OCI-LY3 (cell line): Measurements from ENCODE around the gene MAB21L4.

ENCODE experiments used
- EZH2phosphoT487 ChIP-seq: fragments of 200-600 bp; shearing (Covaris generic); IDR thresholded peaks from 2 replicates; pipeline ENCODE4 v1.6.1; 2018; ENCODE audit warnings: antibody characterized with exemption, mixed run types, low read depth
- TF ChIP-seq, protein P1 (sequence below): fragments of 200-600, 300-600 bp; sonication (generic); IDR thresholded peaks from 2 replicates; pipeline ENCODE4 v1.5.1; 2014; ENCODE audit warnings: antibody characterized with exemption, low read length, low read depth

DNA sequence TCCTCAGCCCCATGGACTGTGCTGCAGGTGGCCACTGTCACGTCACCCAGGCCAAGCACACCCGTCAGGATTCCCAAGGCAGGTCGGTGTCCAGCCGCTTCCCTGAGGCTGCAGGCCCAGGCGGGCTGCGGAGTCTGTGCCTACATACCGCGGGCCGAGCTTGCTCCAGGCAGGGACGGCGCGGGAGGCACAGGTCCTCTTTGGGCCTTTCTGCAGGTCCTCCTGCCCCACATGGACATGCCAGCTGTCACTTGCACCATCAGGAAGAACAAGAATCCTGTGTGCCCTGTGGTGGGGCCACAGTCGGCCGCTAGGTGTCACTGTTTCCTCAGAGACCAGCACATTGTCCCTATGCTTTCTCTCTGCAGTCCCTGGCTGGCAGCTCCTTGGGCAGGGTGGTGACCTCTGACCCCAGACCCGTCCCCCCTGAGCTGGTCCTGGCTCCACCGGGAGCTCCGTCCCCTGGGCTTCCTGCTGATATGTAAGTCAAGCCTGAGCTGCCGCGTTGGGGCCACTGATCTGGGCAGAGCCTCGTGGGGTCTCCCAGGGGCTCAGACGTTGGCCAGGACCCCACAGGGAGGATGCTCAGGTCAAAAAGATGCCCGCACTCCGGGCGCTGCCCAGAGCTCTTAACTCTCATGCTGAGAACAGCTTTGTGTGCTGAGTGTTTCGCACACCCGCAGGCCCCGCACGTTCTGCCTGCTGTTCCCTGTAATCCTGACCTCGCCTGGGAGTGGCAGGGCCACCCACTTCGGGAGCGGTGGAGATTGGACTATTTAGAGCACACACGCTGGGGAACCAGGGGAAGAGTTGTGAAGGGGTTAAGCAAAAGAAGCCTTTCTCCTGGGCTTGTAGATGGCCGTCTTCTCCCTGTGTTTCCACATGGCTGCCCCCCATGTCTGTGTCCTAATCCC is 44.6 kb downstream of the MAB21L4 start:
- TF ChIP-seq, protein P1, sequence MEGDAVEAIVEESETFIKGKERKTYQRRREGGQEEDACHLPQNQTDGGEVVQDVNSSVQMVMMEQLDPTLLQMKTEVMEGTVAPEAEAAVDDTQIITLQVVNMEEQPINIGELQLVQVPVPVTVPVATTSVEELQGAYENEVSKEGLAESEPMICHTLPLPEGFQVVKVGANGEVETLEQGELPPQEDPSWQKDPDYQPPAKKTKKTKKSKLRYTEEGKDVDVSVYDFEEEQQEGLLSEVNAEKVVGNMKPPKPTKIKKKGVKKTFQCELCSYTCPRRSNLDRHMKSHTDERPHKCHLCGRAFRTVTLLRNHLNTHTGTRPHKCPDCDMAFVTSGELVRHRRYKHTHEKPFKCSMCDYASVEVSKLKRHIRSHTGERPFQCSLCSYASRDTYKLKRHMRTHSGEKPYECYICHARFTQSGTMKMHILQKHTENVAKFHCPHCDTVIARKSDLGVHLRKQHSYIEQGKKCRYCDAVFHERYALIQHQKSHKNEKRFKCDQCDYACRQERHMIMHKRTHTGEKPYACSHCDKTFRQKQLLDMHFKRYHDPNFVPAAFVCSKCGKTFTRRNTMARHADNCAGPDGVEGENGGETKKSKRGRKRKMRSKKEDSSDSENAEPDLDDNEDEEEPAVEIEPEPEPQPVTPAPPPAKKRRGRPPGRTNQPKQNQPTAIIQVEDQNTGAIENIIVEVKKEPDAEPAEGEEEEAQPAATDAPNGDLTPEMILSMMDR: peak; percentile 73
- no peak for TF ChIP-seq EZH2phosphoT487
